ENCODE data around the gene AUTS2.

DNA sequence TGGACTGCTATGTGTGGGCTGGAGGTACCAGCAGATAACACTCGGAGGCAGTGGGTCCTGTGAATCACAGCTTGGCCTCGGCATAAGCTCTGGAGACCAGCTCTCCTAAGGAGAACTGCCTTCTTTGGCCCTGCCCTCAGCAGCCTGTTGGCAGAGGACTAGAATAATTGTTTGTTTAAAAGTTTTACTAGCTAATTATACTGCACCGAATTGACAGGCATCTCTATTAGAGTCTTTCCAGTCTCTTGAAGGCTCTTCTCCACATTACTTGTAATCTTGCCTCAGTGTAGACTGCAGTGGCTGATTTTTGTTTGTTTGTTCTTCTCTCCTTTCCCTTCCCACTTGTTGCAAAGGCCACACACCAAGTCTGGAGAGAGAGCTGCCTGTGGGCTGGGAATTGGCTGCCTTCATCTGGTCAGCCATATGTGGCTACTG, 183.2 kb downstream of the AUTS2 start:
- TF ChIP-seq, protein P1, sequence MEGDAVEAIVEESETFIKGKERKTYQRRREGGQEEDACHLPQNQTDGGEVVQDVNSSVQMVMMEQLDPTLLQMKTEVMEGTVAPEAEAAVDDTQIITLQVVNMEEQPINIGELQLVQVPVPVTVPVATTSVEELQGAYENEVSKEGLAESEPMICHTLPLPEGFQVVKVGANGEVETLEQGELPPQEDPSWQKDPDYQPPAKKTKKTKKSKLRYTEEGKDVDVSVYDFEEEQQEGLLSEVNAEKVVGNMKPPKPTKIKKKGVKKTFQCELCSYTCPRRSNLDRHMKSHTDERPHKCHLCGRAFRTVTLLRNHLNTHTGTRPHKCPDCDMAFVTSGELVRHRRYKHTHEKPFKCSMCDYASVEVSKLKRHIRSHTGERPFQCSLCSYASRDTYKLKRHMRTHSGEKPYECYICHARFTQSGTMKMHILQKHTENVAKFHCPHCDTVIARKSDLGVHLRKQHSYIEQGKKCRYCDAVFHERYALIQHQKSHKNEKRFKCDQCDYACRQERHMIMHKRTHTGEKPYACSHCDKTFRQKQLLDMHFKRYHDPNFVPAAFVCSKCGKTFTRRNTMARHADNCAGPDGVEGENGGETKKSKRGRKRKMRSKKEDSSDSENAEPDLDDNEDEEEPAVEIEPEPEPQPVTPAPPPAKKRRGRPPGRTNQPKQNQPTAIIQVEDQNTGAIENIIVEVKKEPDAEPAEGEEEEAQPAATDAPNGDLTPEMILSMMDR (conservative IDR thresholded peaks at IDR 0.05 in 1 of 2, IDR thresholded peaks at IDR 0.05 in 1 of 2; ENCODE audit: low read depth in 1 of 2, low read length in 2 of 2) = no peak
- no peak for TF ChIP-seq EZH2 (IDR thresholded peaks at IDR 0.05; ENCODE audit: low read length, missing control alignments)
